HEK293 (cell line): ENCODE measurements around the gene EDAR.

ENCODE experiments used
- CTCF ChIP-seq: fragments of 450-650 bp; formaldehyde crosslinking; IDR thresholded peaks from 2 replicates; pipeline ENCODE4 v1.5.1; 2016; ENCODE audit warnings: missing biosample characterization, missing genetic modification characterization
- GLIS2 ChIP-seq: fragments of 450-650 bp; formaldehyde crosslinking; IDR thresholded peaks from 2 replicates; pipeline ENCODE4 v1.5.1; 2016; ENCODE audit warnings: missing biosample characterization, missing genetic modification characterization
- SP2 ChIP-seq: fragments of 450-650 bp; formaldehyde crosslinking; IDR thresholded peaks from 2 replicates; pipeline ENCODE4 v1.5.1; 2016; ENCODE audit warnings: missing biosample characterization, missing genetic modification characterization
- YY1 ChIP-seq: fragments of 450-650 bp; formaldehyde crosslinking; IDR thresholded peaks from 2 replicates; pipeline ENCODE4 v1.5.1; 2018; ENCODE audit warnings: missing biosample characterization, missing genetic modification characterization
- YY2 ChIP-seq: fragments of 450-650 bp; formaldehyde crosslinking; IDR thresholded peaks from 2 replicates; pipeline ENCODE4 v1.5.1; 2016; ENCODE audit warnings: missing biosample characterization, missing genetic modification characterization
- ZFHX2 ChIP-seq: fragments of 450-650 bp; formaldehyde crosslinking; conservative IDR thresholded peaks from 2 replicates; pipeline ENCODE4 v1.5.1; 2016; ENCODE audit warnings: missing biosample characterization, missing genetic modification characterization
- ZFP3 ChIP-seq: fragments of 450-650 bp; formaldehyde crosslinking; IDR thresholded peaks from 2 replicates; pipeline ENCODE4 v1.5.1; 2016; ENCODE audit warnings: low read depth, missing biosample characterization, missing genetic modification characterization
- ZNF221 ChIP-seq: fragments of 450-650 bp; formaldehyde crosslinking; IDR thresholded peaks from 2 replicates; pipeline ENCODE4 v1.5.1; 2017; ENCODE audit warnings: missing biosample characterization, missing genetic modification characterization, borderline replicate concordance
- ZNF23 ChIP-seq: fragments of 450-650 bp; formaldehyde crosslinking; IDR thresholded peaks from 2 replicates; pipeline ENCODE4 v1.5.1; 2016; ENCODE audit warnings: missing biosample characterization, missing genetic modification characterization, borderline replicate concordance
- ZNF324 ChIP-seq: fragments of 450-650 bp; formaldehyde crosslinking; IDR thresholded peaks from 2 replicates; pipeline ENCODE4 v1.5.1; 2016; ENCODE audit warnings: missing biosample characterization, missing genetic modification characterization
- ZNF670 ChIP-seq: fragments of 450-650 bp; formaldehyde crosslinking; IDR thresholded peaks from 2 replicates; pipeline ENCODE4 v1.5.1; 2016; ENCODE audit warnings: missing biosample characterization, missing genetic modification characterization, low read depth
- TF ChIP-seq, protein P1 (sequence below): fragments of 450-650 bp; formaldehyde crosslinking; IDR thresholded peaks from 2 replicates; pipeline ENCODE4; 2016; ENCODE audit warnings: missing biosample characterization, missing genetic modification characterization
- TF ChIP-seq, protein P2 (sequence below): fragments of 450-650 bp; formaldehyde crosslinking; IDR thresholded peaks from 2 replicates; pipeline ENCODE4 v1.5.1; 2016; ENCODE audit warnings: missing biosample characterization, missing genetic modification characterization

DNA sequence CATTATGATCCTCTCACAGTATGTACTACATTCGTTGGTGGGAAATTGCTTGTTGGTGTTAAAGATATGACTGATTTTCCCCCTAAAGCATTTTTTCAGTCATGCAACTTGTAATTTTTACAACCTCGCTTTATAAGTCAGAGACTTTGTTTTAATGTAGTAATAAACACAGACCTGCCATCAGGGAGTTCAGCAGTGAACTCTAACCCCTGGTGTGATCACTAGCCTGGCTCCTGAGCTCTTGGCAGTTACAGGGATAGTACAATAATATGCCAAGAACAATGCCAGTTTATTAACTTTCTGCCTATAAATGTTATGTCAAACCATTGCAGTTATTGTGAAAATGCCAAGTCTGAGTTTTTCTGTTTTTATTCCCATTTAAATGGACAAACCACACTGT lies 93.8 kb downstream of the EDAR start:
- no peak for TF ChIP-seq CTCF (tag by site-specific recombination)
- no peak for TF ChIP-seq SP2 (tag by site-specific recombination)
- no peak for TF ChIP-seq ZNF670
- TF ChIP-seq, protein P1, sequence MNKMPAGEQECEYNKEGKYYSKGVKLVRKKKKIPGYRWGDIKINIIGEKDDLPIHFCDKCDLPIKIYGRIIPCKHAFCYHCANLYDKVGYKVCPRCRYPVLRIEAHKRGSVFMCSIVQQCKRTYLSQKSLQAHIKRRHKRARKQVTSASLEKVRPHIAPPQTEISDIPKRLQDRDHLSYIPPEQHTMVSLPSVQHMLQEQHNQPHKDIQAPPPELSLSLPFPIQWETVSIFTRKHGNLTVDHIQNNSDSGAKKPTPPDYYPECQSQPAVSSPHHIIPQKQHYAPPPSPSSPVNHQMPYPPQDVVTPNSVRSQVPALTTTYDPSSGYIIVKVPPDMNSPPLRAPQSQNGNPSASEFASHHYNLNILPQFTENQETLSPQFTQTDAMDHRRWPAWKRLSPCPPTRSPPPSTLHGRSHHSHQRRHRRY = no peak
- TF ChIP-seq ZNF324 (tag by site-specific recombination) = no peak
- TF ChIP-seq, protein P2, sequence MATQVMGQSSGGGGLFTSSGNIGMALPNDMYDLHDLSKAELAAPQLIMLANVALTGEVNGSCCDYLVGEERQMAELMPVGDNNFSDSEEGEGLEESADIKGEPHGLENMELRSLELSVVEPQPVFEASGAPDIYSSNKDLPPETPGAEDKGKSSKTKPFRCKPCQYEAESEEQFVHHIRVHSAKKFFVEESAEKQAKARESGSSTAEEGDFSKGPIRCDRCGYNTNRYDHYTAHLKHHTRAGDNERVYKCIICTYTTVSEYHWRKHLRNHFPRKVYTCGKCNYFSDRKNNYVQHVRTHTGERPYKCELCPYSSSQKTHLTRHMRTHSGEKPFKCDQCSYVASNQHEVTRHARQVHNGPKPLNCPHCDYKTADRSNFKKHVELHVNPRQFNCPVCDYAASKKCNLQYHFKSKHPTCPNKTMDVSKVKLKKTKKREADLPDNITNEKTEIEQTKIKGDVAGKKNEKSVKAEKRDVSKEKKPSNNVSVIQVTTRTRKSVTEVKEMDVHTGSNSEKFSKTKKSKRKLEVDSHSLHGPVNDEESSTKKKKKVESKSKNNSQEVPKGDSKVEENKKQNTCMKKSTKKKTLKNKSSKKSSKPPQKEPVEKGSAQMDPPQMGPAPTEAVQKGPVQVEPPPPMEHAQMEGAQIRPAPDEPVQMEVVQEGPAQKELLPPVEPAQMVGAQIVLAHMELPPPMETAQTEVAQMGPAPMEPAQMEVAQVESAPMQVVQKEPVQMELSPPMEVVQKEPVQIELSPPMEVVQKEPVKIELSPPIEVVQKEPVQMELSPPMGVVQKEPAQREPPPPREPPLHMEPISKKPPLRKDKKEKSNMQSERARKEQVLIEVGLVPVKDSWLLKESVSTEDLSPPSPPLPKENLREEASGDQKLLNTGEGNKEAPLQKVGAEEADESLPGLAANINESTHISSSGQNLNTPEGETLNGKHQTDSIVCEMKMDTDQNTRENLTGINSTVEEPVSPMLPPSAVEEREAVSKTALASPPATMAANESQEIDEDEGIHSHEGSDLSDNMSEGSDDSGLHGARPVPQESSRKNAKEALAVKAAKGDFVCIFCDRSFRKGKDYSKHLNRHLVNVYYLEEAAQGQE (tag by site-specific recombination) = no peak
- TF ChIP-seq GLIS2 (tag by site-specific recombination) = no peak
- no peak for TF ChIP-seq ZNF23
- no peak for TF ChIP-seq YY2 (tag by site-specific recombination)
- no peak for TF ChIP-seq YY1 (tag by site-specific recombination)
- no peak for TF ChIP-seq ZNF221 (tag by site-specific recombination)
- no peak for TF ChIP-seq ZFP3 (tag by site-specific recombination)
- TF ChIP-seq ZFHX2 (tag by site-specific recombination) = no peak
